Activated T-helper 17 cell treated with anti-CD3 and anti-CD28 coated beads, Interleukin-2, amount 50 U/mL, for 72 hours (primary cell): ENCODE results near the gene CENPT. TPM values are rescaled to one million over a fixed set of nuclear protein-coding genes. Genes with fewer than 3 reads are reported as not detected.

Experiments
- ATAC-seq: fragments of 150-1000 bp; cut with Tn5 transposase; replicated peaks from 2 replicates; pipeline ENCODE4 v1.10.0; 2021; ENCODE audit warnings: mild to moderate bottlenecking, moderate library complexity
- H3K27ac Mint-ChIP-seq: one replicate; pipeline ENCODE4 v1.8.0; 2022; ENCODE audit warnings: mixed read lengths
- H3K27me3 Mint-ChIP-seq: one replicate; pipeline ENCODE4 v1.8.0; 2022; ENCODE audit warnings: mixed read lengths
- H3K36me3 Mint-ChIP-seq: one replicate; pipeline ENCODE4 v1.8.0; 2022; ENCODE audit warnings: low read depth, mild to moderate bottlenecking, mixed read lengths
- H3K4me1 Mint-ChIP-seq: one replicate; pipeline ENCODE4 v1.8.0; 2022; ENCODE audit warnings: mixed read lengths
- H3K4me3 Mint-ChIP-seq: one replicate; pipeline ENCODE4 v1.8.0; 2022; ENCODE audit warnings: mild to moderate bottlenecking, mixed read lengths
- H3K9me3 Mint-ChIP-seq: one replicate; pipeline ENCODE4 v1.8.0; 2022; ENCODE audit warnings: mixed read lengths
- total RNA-seq, 2 donors: library from RNA; stranded (reverse); gene quantifications; one replicate each; pipeline ENCODE4 v1.2.3, GENCODE V29; 2022

Gene CENPT
- total RNA-seq, 2 donors from 2014 or later: 61.4 to 64.2 TPM

GRCh38 chr16:67882374-67883145, 35.1 kb upstream of the CENPT start:
- no peaks in the 10 kb centered on the region for H3K4me1 Mint-ChIP-seq
- no peaks in the 10 kb centered on the region for H3K27me3 Mint-ChIP-seq
- peaks cover 73% of the 10 kb centered on the region for H3K36me3 Mint-ChIP-seq
- H3K27ac Mint-ChIP-seq: no peak overlapping the region
- no peak overlapping the region for H3K4me3 Mint-ChIP-seq
- H3K9me3 Mint-ChIP-seq: no peaks in the 10 kb centered on the region
- no peak for ATAC-seq

- no peak overlapping the region for H3K27ac Mint-ChIP-seq
- H3K4me1 Mint-ChIP-seq: no peaks in the 10 kb centered on the region
- peaks cover 80% of the 10 kb centered on the region for H3K36me3 Mint-ChIP-seq
- H3K27me3 Mint-ChIP-seq: no peaks in the 10 kb centered on the region
- H3K9me3 Mint-ChIP-seq: no peaks in the 10 kb centered on the region
- H3K4me3 Mint-ChIP-seq: no peak overlapping the region
- ATAC-seq: no peak
These were observed 34.2 kb upstream of the CENPT start for GRCh38 chr16:67881621-67882161.

GRCh38 chr16:67880584-67880983, 33.1 kb upstream of the CENPT start:
- peaks cover 1% of the 10 kb centered on the region for H3K4me1 Mint-ChIP-seq
- ATAC-seq: no peak
- H3K27ac Mint-ChIP-seq: no peak overlapping the region
- H3K4me3 Mint-ChIP-seq: no peak overlapping the region
- no peaks in the 10 kb centered on the region for H3K9me3 Mint-ChIP-seq
- peaks cover 87% of the 10 kb centered on the region for H3K36me3 Mint-ChIP-seq
- no peaks in the 10 kb centered on the region for H3K27me3 Mint-ChIP-seq

DNA sequence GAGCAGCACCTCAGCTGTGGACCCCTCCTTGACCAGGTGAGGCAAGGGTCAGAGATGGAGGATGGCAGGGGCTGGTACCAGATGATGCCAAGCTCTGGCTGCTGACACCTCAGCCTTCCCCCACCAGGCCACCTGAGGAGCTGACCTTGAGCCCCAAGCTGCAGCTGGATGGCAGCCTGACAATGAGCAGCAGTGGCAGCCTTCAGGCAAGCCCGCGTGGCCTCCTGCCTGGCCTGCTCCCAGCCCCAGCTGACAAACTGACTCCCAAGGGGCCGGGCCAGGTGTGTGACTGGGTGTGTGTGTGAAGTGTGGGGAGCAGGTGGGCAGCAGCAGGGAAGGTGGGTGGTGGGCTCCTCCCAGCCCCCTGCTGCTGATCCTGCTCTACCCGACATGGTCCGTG, 32.4 kb upstream of the CENPT start:
- ATAC-seq: no peak
- H3K9me3 Mint-ChIP-seq: no peaks in the 10 kb centered on the region
- H3K27me3 Mint-ChIP-seq: no peaks in the 10 kb centered on the region
- H3K4me3 Mint-ChIP-seq: no peak overlapping the region
- H3K4me1 Mint-ChIP-seq: peaks cover 8% of the 10 kb centered on the region
- H3K27ac Mint-ChIP-seq: no peak overlapping the region
- peaks cover 93% of the 10 kb centered on the region for H3K36me3 Mint-ChIP-seq

DNA sequence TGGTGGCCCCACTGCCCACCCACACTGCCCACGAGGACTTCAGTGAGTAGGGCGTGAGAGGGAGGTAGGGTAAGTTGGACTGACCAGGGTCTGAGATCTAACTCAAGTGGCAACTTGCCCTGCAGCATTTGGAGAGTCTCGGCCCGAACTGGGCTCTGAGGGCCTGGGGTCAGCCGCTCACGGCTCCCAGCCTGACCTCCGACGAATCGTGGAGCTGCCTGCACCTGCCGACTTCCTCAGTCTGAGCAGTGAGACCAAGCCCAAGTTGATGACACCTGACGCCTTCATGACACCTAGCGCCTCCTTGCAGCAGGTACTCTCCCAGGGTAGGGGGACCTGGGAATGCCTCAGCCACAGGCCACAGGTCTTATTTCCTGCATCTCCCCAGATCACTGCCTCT, 32.0 kb upstream of the CENPT start:
- Mint-ChIP-seq H3K27me3 (no peaks in the 10 kb centered on the region), H3K27ac (no peak overlapping the region), H3K36me3 (peaks cover 92% of the 10 kb centered on the region), H3K4me1 (peaks cover 9% of the 10 kb centered on the region), H3K9me3 (no peaks in the 10 kb centered on the region), H3K4me3 (no peak overlapping the region)
- ATAC-seq: no peak

DNA sequence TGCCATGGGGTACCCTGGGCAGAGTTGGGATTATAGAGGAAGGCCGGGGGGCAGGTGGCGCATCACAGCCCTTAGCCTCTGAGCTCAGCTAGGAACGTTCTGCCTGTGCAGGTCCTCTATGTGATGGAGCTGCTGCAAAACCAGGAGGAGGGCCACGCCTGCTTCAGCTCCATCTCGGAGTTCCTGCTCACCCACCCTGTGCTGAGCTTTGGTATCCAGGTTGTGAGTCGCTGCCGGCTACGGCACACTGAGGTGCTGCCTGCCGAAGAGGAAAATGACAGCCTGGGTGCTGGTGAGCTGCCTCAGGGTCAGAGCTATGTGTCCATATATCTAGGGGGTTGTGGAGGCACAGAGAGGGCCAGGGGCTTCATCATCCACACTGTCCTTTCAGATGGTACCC, 31.4 kb upstream of the CENPT start:
- H3K27me3 Mint-ChIP-seq: no peaks in the 10 kb centered on the region
- ATAC-seq: no peak
- no peak overlapping the region for H3K4me3 Mint-ChIP-seq
- no peak overlapping the region for H3K27ac Mint-ChIP-seq
- H3K36me3 Mint-ChIP-seq: peaks cover 91% of the 10 kb centered on the region
- no peaks in the 10 kb centered on the region for H3K9me3 Mint-ChIP-seq
- peaks cover 13% of the 10 kb centered on the region for H3K4me1 Mint-ChIP-seq

GRCh38 chr16:67878232-67878631, 30.7 kb upstream of the CENPT start:
- ATAC-seq: no peak
- Mint-ChIP-seq H3K4me1 (peaks cover 16% of the 10 kb centered on the region), H3K36me3 (peaks cover 89% of the 10 kb centered on the region), H3K4me3 (no peak overlapping the region), H3K27ac (no peak overlapping the region), H3K9me3 (no peaks in the 10 kb centered on the region), H3K27me3 (no peaks in the 10 kb centered on the region)

- Mint-ChIP-seq H3K9me3 (no peaks in the 10 kb centered on the region), H3K27ac (no peak overlapping the region), H3K4me1 (peaks cover 16% of the 10 kb centered on the region), H3K4me3 (no peak overlapping the region), H3K27me3 (no peaks in the 10 kb centered on the region), H3K36me3 (peaks cover 81% of the 10 kb centered on the region)
- ATAC-seq: no peak
These were observed 29.6 kb upstream of the CENPT start for GRCh38 chr16:67877064-67877463.

DNA sequence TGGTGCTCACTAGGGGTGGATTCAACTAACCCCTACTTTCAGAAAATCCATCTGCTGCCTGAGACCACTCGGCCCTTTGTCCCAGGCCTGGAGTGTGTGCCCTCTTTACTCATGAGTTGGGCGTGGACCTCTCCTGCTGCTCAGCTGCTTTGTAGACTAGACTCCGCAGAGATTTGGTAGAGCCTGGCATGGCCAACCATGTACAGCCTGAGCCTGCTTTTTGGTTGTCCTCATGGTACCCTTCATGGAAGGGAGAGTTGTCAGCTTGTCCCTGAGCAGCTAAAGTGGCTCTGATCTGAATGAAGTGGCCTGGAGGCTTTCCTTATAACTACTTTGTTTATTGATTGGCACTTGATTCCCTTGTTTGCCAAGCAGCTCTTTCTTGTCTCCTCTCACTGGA, 26.9 kb upstream of the CENPT start:
- Mint-ChIP-seq H3K27ac (peak overlapping the region; percentile 97), H3K4me1 (peaks cover 16% of the 10 kb centered on the region), H3K4me3 (peak overlapping the region; percentile 99), H3K9me3 (no peaks in the 10 kb centered on the region), H3K27me3 (no peaks in the 10 kb centered on the region), H3K36me3 (peaks cover 76% of the 10 kb centered on the region)
- no peak for ATAC-seq

- peak; percentile 21 for ATAC-seq
These were observed 26.2 kb upstream of the CENPT start for GRCh38 chr16:67873435-67874370.

GRCh38 chr16:67872631-67873434, 25.3 kb upstream of the CENPT start, which contains the start of gene EDC4:
EDC4 (plus strand) TSS chr16:67873052; CDS start chr16:67873262, 210 bp downstream.
- ATAC-seq: peak; percentile 89
- peak within 1 kb of the TSS; percentile 97 for H3K27ac Mint-ChIP-seq
- peaks cover 73% of the 10 kb centered on the region for H3K36me3 Mint-ChIP-seq
- peaks cover 16% of the 10 kb centered on the region for H3K4me1 Mint-ChIP-seq
- no peaks in the 10 kb centered on the region for H3K27me3 Mint-ChIP-seq
- H3K4me3 Mint-ChIP-seq: peak within 1 kb of the TSS; percentile 99
- no peaks in the 10 kb centered on the region for H3K9me3 Mint-ChIP-seq

More at GRCh38 chr16:67873435-67874370, 26.2 kb upstream of the CENPT start:
- Mint-ChIP-seq H3K36me3 (peaks cover 75% of the 10 kb centered on the region), H3K27me3 (no peaks in the 10 kb centered on the region), H3K27ac (peak overlapping the region; percentile 97), H3K9me3 (no peaks in the 10 kb centered on the region), H3K4me1 (peaks cover 16% of the 10 kb centered on the region), H3K4me3 (peak overlapping the region; percentile 99)

GRCh38 chr16:67872131-67872630, 24.7 kb upstream of the CENPT start:
- Mint-ChIP-seq H3K27ac (peak overlapping the region; percentile 97), H3K4me1 (peaks cover 16% of the 10 kb centered on the region), H3K27me3 (no peaks in the 10 kb centered on the region), H3K9me3 (no peaks in the 10 kb centered on the region), H3K4me3 (peak overlapping the region; percentile 99), H3K36me3 (peaks cover 73% of the 10 kb centered on the region)
- no peak for ATAC-seq

DNA sequence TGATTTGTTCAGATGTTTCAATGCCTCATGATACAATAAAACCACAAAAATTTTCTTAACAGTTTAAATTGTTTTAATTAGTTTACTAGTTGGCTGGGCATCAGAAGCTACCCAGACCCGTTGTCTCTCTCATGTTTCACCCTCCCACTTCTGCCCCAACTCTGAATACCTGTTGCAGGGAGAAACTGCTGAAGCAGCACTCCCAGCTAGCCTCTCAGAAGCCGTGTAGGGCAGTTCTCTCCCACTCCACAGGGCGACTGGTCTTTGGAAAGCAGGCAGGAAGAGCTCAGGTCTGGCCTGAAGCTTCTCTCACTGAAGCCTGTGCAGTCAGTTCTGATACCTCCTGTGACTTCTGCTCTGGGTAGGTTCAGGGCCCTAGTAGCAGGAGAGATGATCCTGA, 23.8 kb upstream of the CENPT start:
- H3K27me3 Mint-ChIP-seq: no peaks in the 10 kb centered on the region
- H3K9me3 Mint-ChIP-seq: no peaks in the 10 kb centered on the region
- H3K27ac Mint-ChIP-seq: peak overlapping the region; percentile 97
- H3K4me1 Mint-ChIP-seq: peaks cover 16% of the 10 kb centered on the region
- ATAC-seq: no peak
- H3K36me3 Mint-ChIP-seq: peaks cover 73% of the 10 kb centered on the region
- H3K4me3 Mint-ChIP-seq: no peak overlapping the region

DNA sequence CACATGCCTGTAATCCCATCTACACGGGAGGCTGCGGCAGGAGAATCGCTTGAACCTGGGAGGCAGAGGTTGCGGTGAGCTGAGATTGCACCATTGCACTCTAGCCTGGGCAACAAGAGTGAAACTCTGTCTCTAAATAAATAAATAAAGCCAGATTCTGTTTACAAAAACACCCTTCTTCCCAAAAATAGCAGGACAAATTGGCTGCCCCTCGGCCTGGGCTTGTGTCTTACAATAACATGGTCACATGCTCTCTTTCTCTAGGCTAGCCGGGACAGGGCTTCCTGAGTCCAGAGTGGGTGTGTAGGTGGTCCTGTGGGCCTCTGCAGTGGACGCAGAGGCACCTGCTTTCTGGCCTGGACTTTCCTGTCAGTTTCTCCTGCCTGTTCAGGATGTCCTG, 22.2 kb upstream of the CENPT start:
- H3K36me3 Mint-ChIP-seq: peaks cover 74% of the 10 kb centered on the region
- H3K4me3 Mint-ChIP-seq: no peak overlapping the region
- H3K27me3 Mint-ChIP-seq: no peaks in the 10 kb centered on the region
- no peaks in the 10 kb centered on the region for H3K9me3 Mint-ChIP-seq
- ATAC-seq: no peak
- peaks cover 6% of the 10 kb centered on the region for H3K4me1 Mint-ChIP-seq
- H3K27ac Mint-ChIP-seq: no peak overlapping the region
